ENCODE measurements around the gene ATP2B3.

DNA sequence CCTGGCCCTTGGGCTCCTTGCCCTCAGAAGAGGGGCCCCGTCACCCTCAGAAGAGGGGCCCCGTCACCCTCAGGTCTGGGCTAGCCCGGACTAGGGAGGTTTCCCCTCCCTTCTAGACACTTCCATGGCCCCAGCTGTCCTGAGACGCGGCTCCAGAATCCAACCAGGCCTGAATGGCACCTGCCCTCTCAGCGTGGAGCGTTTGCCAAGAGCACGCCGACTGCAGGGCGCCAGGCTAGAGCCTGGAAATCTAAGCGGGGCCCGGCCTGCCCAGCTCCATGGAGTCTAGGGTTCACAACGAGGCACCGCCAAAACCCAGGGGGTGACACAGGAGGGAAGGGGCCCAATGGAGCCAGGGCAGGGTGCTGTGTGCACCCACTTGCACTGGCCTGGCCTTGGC, 7.8 kb upstream of the ATP2B3 start:
- TF ChIP-seq, protein P1, sequence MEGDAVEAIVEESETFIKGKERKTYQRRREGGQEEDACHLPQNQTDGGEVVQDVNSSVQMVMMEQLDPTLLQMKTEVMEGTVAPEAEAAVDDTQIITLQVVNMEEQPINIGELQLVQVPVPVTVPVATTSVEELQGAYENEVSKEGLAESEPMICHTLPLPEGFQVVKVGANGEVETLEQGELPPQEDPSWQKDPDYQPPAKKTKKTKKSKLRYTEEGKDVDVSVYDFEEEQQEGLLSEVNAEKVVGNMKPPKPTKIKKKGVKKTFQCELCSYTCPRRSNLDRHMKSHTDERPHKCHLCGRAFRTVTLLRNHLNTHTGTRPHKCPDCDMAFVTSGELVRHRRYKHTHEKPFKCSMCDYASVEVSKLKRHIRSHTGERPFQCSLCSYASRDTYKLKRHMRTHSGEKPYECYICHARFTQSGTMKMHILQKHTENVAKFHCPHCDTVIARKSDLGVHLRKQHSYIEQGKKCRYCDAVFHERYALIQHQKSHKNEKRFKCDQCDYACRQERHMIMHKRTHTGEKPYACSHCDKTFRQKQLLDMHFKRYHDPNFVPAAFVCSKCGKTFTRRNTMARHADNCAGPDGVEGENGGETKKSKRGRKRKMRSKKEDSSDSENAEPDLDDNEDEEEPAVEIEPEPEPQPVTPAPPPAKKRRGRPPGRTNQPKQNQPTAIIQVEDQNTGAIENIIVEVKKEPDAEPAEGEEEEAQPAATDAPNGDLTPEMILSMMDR (IDR thresholded peaks at IDR 0.05) = no peak
- no peak for TF ChIP-seq POLR2A (IDR thresholded peaks at IDR 0.05)
